Stimulated activated memory B cell treated with anti-CD40 and anti-IgM and Interleukin-4, amounts not matched to agents 10 μg/mL and 1 μg/mL and 100 μg/mL, for 72 hours (primary cell): Measurements from ENCODE around the gene HERC2.

Experiments used
- ATAC-seq: fragments of 150-1000 bp; cut with Tn5 transposase; 2 replicates; pipeline ENCODE4 v1.10.0; 2021
- H3K27ac Mint-ChIP-seq: one replicate; pipeline ENCODE4 v1.8.0; 2022; ENCODE audit warnings: mild to moderate bottlenecking, mixed read lengths
- H3K27me3 Mint-ChIP-seq: one replicate; pipeline ENCODE4 v1.8.0; 2022; ENCODE audit warnings: mixed read lengths
- H3K36me3 Mint-ChIP-seq: one replicate; pipeline ENCODE4 v1.8.0; 2022; ENCODE audit warnings: mixed read lengths
- H3K4me1 Mint-ChIP-seq: one replicate; pipeline ENCODE4 v1.8.0; 2022; ENCODE audit warnings: mixed read lengths
- H3K4me3 Mint-ChIP-seq: one replicate; pipeline ENCODE4 v1.8.0; 2022; ENCODE audit warnings: mild to moderate bottlenecking, moderate library complexity, mixed read lengths
- H3K9me3 Mint-ChIP-seq: one replicate; pipeline ENCODE4 v1.8.0; 2022; ENCODE audit warnings: mixed read lengths

The HERC2 gene

DNA sequence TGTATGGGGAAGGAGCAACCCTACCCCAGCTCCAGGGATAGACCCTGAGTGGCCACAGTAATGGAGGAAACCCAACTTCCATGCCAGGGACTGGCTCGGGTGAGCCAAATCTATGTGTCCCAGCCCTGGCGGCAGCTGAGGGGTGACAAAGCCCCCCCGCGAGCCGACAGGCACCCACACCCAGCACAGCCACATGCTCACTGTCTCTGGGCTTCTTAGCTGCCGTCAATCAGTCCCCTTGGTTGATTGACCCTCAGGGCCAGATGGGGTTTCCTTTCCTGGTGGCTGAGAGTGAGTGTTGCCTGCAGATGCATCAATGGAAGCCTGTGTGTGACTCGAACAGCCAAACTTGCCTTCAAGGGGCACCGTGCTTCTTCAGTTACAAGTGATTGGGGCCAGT, 220.8 kb downstream of the HERC2 start:
- H3K4me1 Mint-ChIP-seq: peaks cover 32% of the 10 kb centered on the region
- H3K27ac Mint-ChIP-seq: no peak overlapping the region
- H3K36me3 Mint-ChIP-seq: no peaks in the 10 kb centered on the region
- no peak for ATAC-seq
- no peaks in the 10 kb centered on the region for H3K9me3 Mint-ChIP-seq
- H3K27me3 Mint-ChIP-seq: peaks cover 69% of the 10 kb centered on the region
- H3K4me3 Mint-ChIP-seq: no peak overlapping the region

DNA sequence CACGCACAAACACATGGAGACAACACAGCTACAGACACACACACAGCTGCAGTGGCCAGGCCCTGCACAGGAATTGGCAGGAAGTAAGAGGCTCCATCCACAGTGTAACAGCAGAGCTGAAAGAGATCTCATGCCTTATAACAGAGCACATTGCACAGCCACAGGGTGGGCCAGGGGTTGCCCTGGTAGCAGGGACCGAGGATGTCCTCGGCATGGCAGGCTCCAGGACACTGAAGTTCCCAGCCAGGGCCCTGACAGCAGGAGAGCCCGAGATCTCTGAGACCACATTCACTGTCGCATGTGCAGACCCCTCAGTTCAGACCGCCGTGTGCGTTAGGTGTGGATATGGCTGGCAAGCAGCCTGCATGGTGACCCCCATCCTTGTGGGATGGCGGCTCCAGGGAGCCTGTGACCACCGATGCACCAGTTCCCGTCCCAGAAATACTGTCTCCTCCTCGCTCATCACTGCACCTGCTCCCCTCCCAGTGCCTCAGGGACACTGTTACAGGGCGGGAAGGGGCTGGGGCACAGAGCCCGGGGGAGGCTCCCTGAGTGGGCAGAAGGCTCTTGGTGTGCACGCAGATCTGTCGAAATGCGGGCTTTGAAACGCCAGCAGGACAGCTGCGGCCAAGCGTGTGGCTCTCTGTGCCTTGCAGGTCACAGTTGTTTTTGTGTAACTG, 221.3 kb downstream of the HERC2 start:
- peaks cover 32% of the 10 kb centered on the region for H3K4me1 Mint-ChIP-seq
- peaks cover 69% of the 10 kb centered on the region for H3K27me3 Mint-ChIP-seq
- no peaks in the 10 kb centered on the region for H3K9me3 Mint-ChIP-seq
- no peak overlapping the region for H3K27ac Mint-ChIP-seq
- no peak overlapping the region for H3K4me3 Mint-ChIP-seq
- no peaks in the 10 kb centered on the region for H3K36me3 Mint-ChIP-seq
- ATAC-seq: no peak

DNA sequence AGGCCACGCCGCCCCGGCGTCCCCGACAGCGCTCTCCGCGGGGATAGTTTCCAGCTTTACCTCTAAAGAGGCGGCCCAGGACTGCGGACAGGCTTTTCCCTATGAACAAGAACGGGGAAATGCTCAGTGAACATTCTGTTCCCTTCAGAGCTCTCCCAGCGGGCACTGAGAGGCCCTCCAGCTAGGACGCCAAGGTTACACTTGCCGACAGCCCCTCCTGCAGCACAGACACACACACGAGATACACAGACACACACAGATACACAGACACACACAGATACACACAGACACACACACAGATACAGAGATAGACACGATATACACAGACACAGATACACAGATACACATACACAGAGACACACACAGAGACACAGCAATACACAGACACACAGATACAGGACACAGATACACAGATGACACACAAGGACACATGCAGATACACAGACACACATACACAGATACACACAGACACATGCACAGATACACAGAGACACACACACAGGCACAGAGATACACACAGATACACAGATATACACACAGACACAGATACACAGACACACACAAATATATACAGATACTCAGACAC, 222.3 kb downstream of the HERC2 start:
- no peak overlapping the region for H3K27ac Mint-ChIP-seq
- H3K36me3 Mint-ChIP-seq: no peaks in the 10 kb centered on the region
- no peaks in the 10 kb centered on the region for H3K9me3 Mint-ChIP-seq
- peak overlapping the region; percentile 2 for H3K4me3 Mint-ChIP-seq
- peaks cover 25% of the 10 kb centered on the region for H3K4me1 Mint-ChIP-seq
- no peak for ATAC-seq
- H3K27me3 Mint-ChIP-seq: peaks cover 59% of the 10 kb centered on the region

DNA sequence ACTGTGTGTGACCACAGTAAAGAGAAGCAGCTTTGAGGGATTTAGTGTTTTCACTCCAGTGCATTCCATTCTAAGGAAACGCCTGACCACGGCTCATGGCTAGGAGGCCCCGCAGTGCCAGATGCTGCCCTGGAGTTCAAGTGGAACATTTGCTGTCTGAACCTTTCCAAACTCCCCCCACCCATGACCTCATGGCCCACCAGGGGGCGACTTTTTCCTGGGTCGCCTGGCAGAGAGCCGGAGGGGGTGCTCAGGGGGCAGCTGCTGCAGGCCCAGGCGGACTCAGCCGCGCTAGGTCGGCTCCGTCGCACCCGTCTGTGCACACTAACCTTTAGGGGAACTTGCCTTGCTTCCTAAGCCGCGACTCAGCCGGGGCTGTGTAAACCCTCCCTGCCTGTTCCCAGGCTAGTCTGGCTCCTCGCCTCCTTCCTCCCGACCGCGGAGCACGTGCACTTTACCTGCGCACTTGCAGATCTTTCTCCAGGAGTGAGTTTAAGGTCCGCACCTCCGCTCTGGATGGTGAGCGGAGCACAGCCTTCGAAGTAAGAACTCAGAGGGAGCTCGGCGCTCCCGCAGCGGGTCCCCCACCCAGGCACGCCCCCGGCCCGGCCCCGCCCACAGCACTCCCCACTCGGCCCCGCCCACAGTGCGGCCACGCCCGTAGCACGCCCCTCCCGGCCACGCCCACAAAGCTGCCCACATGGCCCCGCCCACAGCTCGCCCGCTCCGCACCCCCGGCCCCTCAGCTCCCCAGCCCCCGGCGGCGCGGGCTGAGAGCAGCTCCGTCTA, 223.0 kb downstream of the HERC2 start, which contains the start of gene OCA2:
OCA2 (minus strand) TSS at position 550 of the 789 bp plus-strand sequence. CDS start 17,441 bp downstream, outside the sequence.
- no peaks in the 10 kb centered on the region for H3K9me3 Mint-ChIP-seq
- ATAC-seq: no peak
- H3K4me1 Mint-ChIP-seq: peaks cover 27% of the 10 kb centered on the region
- peak within 1 kb of the TSS; percentile 2 for H3K4me3 Mint-ChIP-seq
- peaks cover 59% of the 10 kb centered on the region for H3K27me3 Mint-ChIP-seq
- no peak within 1 kb of the TSS for H3K27ac Mint-ChIP-seq
- no peaks in the 10 kb centered on the region for H3K36me3 Mint-ChIP-seq

DNA sequence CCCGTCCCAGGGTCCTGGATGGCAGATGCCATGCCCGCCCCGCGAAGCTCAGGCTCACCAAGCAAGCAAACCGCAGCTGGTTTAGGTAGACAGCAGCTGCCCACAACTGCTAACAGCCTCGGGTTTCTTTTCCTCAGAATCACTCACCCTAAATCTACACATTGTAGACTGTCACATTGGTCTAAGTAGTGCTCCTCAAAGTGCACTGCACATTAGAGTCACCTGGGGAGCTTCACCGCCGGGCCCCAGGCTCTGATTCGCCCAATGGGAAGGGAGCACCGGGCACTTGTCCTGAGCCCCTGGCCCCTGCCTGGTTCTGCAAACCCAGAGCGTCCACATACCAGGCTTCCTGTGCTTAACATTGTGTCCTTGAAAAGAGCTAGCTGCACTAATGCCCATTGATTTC, 223.6 kb downstream of the HERC2 start:
- Mint-ChIP-seq H3K27me3 (peaks cover 59% of the 10 kb centered on the region), H3K27ac (no peak overlapping the region), H3K4me3 (no peak overlapping the region), H3K36me3 (no peaks in the 10 kb centered on the region), H3K4me1 (peaks cover 31% of the 10 kb centered on the region), H3K9me3 (no peaks in the 10 kb centered on the region)
- no peak for ATAC-seq

DNA sequence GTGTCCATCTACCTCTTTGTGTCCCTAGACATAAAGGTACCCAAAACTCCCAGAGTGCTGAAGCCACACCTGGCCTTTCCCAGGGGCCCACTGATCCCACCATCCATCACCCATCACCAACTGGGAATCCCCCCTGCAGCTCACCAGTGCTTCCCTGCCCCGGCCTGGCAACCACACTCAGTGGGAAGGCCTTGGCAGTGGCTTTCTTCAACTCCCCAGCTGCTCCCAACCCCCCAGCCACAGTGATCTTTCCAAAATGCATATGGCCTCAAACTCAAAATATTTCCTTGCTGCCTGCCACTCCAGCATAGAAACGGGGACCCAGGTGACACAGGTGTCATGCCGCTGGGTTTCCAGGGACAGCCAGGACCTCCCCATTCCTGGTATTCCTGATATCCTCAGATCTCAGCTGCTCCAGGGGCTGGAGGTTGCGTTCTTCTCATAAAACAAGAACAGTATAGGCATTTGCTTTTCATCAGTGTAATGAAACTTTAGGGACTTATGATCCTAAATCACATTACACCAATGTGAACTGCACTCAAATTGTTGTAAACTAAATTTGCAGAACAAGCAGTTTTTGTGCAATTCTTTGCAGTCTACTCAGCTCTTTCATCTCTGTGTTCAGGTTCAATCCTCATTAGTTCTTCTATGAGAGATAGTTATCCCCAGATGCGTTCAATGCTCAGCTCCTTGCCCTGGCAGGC, 224.2 kb downstream of the HERC2 start:
- ATAC-seq: no peak
- Mint-ChIP-seq H3K27ac (no peak overlapping the region), H3K4me3 (peak overlapping the region; percentile 16), H3K27me3 (peaks cover 59% of the 10 kb centered on the region), H3K9me3 (no peaks in the 10 kb centered on the region), H3K4me1 (peaks cover 31% of the 10 kb centered on the region), H3K36me3 (no peaks in the 10 kb centered on the region)

DNA sequence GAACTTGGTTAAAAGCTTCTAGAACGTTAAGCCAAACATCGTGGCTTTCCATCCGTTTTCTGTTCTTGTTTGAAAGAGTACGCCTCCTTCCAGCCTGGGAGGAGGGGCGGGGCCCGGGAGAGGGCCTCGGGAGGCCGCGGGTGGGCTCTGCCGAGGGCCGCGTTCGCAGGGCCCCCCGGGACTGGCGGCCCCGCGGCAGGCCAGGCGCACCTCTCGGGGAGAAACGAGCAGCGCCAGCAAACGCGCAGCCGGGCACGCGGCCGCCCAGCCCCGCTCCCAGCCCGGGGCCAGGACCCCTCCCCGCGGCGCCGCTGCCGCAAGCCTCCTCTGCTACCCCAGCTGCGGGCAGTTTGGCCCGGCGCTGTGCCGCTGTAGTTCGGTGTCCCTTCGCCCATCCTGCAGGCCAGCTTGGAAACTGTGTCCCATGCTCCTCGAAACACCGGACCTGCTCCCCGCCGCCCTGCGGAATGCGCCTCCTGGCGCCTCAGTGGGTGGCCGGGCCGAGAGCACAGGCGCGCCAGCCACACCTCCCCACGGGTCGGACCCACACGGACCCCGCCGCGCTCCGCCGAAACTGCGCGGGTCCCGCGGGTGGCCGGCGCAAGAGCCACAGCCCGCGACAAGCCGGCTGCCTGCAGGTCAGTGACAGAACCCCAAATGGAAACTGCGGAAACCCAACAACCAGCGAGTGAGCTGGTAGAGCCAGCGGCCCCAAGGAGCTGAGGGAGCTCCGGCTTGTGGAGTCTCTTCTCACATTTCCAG, 225.1 kb downstream of the HERC2 start:
- no peaks in the 10 kb centered on the region for H3K36me3 Mint-ChIP-seq
- no peaks in the 10 kb centered on the region for H3K9me3 Mint-ChIP-seq
- H3K27ac Mint-ChIP-seq: no peak overlapping the region
- H3K4me3 Mint-ChIP-seq: peak overlapping the region; percentile 78
- peaks cover 69% of the 10 kb centered on the region for H3K27me3 Mint-ChIP-seq
- peaks cover 31% of the 10 kb centered on the region for H3K4me1 Mint-ChIP-seq
- ATAC-seq: no peak

DNA sequence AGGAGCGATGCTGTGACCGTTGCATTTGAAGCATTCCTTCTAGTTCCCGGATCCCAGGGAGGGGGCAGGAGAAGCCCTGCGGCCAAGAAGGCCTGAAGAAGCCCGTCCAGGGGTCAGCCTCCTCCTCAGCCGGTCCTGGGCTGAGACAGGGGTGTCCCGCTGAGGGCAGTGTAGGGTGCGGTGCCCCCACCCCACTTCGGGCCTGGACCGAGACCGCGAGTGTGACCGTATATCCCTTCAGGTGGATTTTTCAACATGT, 225.6 kb downstream of the HERC2 start:
- H3K9me3 Mint-ChIP-seq: no peaks in the 10 kb centered on the region
- H3K4me3 Mint-ChIP-seq: peak overlapping the region; percentile 78
- H3K27me3 Mint-ChIP-seq: peaks cover 74% of the 10 kb centered on the region
- no peak overlapping the region for H3K27ac Mint-ChIP-seq
- H3K36me3 Mint-ChIP-seq: no peaks in the 10 kb centered on the region
- peak; percentile 3 for ATAC-seq
- H3K4me1 Mint-ChIP-seq: peaks cover 31% of the 10 kb centered on the region

DNA sequence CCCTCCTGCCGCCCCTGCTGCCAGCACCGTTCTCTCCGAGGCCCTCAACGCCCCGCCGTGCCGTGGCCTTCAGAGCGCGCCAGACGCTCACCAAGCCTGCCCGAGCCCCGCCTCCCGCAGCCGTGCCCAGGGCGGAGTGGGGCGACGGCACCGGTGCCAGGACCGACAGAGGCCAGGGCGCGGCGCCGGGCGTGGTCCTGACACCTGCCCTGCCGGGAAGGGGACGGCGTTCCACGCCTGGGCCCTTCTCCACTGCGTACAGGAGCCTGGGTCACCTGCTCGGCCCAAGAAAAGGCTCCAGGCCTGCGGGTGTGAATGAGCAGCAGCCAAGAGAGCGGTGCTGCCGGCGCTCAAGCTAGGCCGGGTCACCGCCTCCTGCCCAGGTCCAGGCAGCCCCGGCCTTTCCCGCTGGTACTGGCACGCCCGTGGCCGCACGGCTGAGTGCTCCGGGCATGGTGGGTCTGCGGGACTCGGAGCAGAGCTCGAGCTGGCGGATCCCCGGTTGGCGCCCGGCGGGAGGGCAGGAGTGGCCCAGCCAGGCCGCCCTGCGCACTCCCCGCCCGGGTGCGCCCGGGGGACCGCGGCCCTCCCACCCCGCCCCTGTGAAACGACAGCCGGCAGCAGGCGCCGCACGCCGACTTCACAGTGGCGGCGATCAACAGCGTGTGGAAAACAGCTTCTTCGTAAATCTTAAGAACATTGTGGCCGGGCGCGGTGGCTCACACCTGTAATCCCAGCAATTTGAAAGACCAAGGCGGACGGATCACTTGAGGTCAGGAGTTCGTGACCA, 227.1 kb downstream of the HERC2 start:
- Mint-ChIP-seq H3K4me3 (peak overlapping the region; percentile 78), H3K27ac (no peak overlapping the region), H3K9me3 (peaks cover 9% of the 10 kb centered on the region), H3K4me1 (peaks cover 31% of the 10 kb centered on the region), H3K27me3 (peaks cover 79% of the 10 kb centered on the region), H3K36me3 (peaks cover 7% of the 10 kb centered on the region)
- no peak for ATAC-seq

DNA sequence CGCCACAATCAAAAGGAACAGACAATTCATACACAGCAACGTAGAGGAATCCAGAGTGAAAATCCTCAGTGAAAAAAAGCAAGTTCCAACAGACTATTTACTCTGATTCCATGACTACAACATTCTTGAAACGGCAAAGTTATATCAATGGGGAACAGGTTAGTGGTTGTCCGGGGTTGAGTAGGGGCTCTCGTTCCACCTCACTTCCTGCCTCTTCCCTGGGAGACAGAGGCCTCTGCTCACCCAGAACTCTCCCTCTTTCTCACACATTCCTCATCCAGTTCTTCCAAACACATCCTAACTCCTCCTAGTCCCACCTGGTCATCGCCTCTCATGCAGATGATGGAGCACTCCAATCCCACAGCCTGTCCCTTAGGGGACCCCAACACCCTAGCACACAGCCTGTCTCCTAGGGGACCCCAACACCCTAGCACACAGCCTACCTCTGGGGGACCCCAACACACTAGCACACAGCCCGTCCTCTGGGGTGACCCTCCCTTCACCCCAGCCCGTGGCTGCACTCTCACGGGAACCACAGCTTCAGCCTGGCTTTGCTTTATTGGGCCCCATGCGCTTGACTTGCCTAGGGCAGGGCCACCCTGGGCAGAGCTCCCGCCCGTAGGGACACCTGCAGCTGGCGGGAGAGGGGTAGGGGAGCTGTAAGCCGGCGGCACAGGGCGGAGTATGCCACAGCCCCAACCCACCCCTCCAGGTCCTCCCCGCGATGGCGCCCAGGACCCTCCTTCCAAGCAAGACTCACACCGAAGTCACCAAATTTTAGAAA, 228.0 kb downstream of the HERC2 start:
- Mint-ChIP-seq H3K27ac (no peak overlapping the region), H3K4me3 (no peak overlapping the region), H3K4me1 (peaks cover 31% of the 10 kb centered on the region), H3K36me3 (peaks cover 7% of the 10 kb centered on the region), H3K27me3 (peaks cover 81% of the 10 kb centered on the region), H3K9me3 (peaks cover 10% of the 10 kb centered on the region)
- no peak for ATAC-seq

DNA sequence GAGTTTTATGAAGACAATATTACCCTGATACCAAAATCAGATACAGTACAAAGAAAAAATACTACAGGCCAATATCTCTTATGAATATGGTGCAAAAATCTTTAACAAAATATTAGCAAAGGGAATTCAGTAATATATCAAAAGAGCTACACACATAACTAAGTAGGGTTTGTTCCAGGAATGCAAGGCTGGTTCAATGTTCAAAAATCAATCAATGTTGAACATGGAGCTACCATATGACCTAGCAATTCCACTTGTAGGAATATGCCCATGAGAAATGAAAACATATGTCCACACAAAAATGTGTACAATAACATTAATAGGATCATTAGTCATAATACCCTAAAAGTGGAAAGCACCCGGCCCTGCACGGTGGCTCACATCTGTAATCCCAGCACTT, 230.7 kb downstream of the HERC2 start:
- H3K27me3 Mint-ChIP-seq: peaks cover 87% of the 10 kb centered on the region
- H3K27ac Mint-ChIP-seq: no peak overlapping the region

DNA sequence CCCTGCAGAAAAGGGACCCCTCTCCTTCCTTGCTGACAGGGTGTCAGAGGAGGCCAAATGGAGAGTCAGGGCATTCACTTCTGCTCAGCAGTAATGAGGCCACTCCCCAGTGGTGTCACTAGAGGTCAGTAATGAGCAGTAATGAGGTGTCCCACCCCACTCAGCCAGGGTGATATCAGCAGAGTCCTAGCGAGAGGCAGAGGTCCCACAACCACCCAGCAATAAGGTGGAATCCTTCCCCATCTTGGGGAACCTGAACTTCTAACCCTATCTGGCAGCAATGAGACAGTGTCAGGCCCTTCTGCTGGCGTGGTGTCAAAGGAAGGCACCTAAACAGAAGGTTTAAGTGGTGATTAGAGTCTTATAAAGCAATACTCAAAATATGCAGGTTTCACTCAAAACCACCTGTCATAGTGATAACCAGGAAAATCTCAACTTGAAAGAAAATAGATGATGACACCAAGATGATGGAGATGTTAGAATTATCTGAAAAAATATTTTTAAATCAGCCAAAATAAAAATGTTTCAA, 235.7 kb downstream of the HERC2 start:
- no peak overlapping the region for H3K27ac Mint-ChIP-seq
- no peak overlapping the region for H3K4me3 Mint-ChIP-seq
- peak; percentile 91 for ATAC-seq
- H3K36me3 Mint-ChIP-seq: peaks cover 12% of the 10 kb centered on the region
- peaks cover 13% of the 10 kb centered on the region for H3K4me1 Mint-ChIP-seq
- H3K27me3 Mint-ChIP-seq: peaks cover 63% of the 10 kb centered on the region
- peaks cover 16% of the 10 kb centered on the region for H3K9me3 Mint-ChIP-seq

More for the DNA sequence above, 230.7 kb downstream of the HERC2 start:
- peaks cover 26% of the 10 kb centered on the region for H3K4me1 Mint-ChIP-seq
- no peak for ATAC-seq
- H3K36me3 Mint-ChIP-seq: peaks cover 12% of the 10 kb centered on the region
- peaks cover 16% of the 10 kb centered on the region for H3K9me3 Mint-ChIP-seq
- H3K4me3 Mint-ChIP-seq: no peak overlapping the region

DNA sequence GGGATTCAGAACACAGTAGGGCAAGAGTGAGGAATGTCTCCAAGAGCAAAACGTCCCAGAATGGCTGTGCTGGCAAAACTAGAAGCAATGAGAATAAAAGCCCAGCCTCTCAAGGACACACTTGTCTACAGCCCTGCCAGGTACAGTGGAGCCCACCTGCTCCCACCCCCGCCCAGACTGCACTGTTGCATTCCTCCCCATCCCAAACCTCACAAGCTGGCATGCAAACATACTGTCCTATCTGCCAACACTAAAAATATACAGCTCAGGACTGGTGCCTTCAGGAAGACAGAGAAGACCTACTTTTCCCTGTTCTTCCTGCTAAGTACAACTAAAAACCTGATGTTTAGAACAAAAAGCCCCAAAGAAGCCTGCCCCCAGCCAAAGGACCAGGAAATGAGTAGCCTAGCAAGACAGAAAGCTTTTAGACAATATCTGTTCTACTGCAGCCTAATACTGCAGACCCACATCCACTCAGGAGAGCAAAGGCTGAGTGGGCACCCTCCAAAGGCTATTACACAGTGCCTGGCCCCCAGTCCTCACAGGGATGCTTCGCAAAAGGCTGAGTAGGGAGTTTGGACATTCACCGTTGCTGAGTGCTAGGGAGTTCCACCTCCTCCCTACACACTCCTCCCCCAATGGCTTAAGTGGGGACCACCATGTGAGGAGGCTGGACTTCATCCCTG, 236.3 kb downstream of the HERC2 start:
- no peak overlapping the region for H3K4me3 Mint-ChIP-seq
- peaks cover 12% of the 10 kb centered on the region for H3K36me3 Mint-ChIP-seq
- peaks cover 57% of the 10 kb centered on the region for H3K27me3 Mint-ChIP-seq
- peaks cover 13% of the 10 kb centered on the region for H3K4me1 Mint-ChIP-seq
- ATAC-seq: peak; percentile 16
- no peak overlapping the region for H3K27ac Mint-ChIP-seq
- peaks cover 14% of the 10 kb centered on the region for H3K9me3 Mint-ChIP-seq
